ENCODE measurements around the gene RING1.

The RING1 gene

DNA sequence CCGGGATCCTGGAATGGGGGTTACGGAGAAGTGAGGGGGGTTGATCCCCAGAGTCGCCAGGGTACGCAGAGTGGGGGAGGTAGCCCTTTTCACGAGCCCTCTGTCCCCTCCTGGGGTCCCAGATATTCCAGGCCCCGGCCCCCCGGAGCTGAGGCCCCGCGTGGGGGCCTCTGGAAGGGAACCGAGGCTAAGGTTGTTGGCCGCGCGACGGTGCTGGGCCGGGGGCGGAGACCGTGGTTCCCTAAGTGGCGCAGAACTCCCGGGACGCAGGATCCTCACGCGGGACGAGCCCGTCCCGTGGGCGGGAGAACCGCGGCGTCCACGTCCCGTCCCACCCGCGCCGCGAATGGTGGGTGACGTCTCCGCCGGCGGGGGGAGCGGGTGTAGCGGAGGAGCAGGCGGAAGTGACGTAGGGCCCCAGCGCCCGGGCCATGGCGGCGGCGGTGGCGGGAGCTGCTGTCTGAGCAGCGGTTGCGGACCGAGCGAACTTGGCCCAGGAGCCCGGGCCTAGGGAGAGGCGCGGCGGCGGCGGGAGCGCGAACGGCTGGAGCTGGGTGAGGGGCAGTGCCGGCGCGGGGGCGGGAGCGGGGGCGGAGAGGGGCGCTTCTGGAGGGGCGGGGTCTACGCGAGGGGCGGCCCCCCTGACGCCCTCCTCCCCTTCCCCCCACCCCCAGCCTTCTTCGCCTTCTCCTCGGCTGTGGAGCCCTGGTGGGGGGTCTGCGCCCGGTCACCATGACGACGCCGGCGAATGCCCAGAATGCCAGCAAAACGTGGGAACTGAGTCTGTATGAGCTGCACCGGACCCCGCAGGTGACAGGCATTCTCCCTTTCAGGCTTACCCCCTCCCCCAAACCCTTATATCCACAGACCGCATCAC lies at the start of gene RING1:
RING1 (plus strand) TSS at position 410 of the 877 bp plus-strand sequence; CDS start at position 733, 323 bp downstream.
- peak; percentile 92 for DNase-seq (ENCODE audit: low read depth, low spot score)

DNA sequence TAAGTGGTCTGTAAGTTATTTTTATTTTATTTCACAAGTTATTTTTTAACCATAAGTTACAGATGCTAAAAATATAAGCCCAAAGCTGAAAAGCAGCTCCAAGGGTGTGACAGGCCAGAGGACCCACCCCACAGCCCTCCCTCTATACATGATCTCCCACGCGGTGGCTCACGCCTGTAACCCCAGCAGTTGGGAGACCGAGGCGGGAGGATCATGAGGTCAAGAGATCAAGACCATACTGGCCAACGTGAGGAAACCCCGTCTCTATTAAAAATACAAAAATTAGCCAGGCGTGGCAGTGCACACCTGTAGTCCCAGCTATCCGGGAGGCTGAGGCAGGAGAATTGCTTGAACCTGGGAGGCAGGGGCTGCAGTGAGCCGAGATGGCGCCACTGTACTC lies 48.2 kb upstream of the RING1 start:
- DNase-seq (ENCODE audit: low read depth, low spot score): no peak

- peak; percentile 97 for DNase-seq (ENCODE audit: low read depth, low spot score)
Observed at GRCh38 chr6:33160728-33161344, 47.5 kb upstream of the RING1 start.

GRCh38 chr6:33161354-33162331 lies 46.7 kb upstream of the RING1 start:
- DNase-seq (ENCODE audit: low read depth, low spot score): peak; percentile 87

DNA sequence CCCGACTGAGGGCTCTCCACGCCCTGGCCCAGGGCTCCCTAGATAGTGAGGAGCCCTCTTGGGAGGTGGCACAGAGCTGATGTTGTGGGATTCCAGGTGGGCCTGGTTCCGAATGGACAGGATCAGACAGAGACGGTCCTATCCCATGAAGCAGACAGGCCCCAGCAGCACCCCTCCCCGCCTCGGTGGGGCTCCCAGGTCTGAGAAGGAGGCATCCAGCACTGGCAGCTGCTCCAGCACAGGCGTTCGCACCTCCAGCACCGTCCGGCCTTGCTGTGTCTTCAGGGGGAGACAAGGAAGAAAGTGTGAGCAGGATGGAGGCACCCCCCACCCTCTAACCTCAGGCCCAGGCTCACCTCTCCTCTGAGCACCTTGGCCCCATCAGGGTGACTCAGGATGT lies 44.8 kb upstream of the RING1 start:
- DNase-seq (ENCODE audit: low read depth, low spot score): no peak

DNA sequence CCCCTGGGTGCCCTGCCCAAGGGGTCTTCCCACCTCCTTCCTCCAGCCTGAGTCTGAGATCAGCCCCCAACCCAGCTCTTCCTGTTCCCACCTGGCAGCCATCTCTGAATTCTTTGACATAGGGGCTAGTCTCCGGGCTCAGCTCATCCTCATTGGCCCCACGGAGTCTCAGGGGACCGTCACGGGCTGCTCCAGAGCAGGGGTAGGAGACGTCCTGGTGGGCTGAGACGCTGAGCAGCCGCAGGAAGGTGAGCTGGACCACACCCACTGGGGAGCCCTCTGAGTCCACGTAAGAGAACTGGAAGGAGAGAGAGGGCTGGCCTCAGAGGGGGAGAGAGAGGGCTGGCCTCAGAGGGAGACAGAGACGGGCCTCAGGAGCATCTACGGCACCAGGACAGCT lies 44.1 kb upstream of the RING1 start:
- no peak for DNase-seq (ENCODE audit: low read depth, low spot score)

DNA sequence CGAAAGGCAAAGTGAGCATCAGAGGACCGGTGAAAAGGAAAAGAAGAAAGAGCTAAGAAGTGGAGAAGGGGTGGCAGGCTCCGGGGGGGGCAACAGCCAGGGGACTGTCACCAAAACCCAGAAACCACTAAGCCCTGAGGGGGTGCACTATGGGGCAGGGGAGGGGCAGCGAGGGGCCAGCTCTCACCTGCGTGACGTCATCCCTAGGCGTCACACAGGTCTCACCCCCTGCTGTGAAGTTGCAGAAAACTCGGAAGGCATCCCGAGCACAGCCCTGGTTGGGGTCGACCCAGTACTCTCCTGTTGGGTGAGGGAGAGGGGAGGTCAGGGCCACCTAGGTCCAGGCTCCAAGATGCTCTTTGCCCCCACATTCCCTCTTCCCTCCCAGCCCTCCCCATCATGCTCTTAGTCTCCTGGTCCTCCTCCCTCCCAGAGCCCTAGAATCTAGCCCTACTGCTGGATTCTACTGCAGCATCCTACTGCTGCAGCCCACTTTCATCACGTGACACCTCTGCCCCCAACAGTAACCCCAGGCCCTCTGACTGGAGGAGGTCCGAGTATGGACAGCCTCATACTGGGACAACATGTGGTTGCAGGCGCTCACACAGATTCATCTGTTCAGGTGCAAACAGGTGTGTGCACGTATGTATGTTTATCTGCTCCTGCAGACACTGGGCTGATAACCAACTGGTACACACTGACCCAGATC lies 43.5 kb upstream of the RING1 start:
- DNase-seq (ENCODE audit: low read depth, low spot score): no peak

GRCh38 chr6:33165581-33166258 lies 42.6 kb upstream of the RING1 start:
- no peak for DNase-seq (ENCODE audit: low read depth, low spot score)

GRCh38 chr6:33166363-33166762 lies 41.9 kb upstream of the RING1 start:
- DNase-seq (ENCODE audit: low read depth, low spot score): no peak

DNA sequence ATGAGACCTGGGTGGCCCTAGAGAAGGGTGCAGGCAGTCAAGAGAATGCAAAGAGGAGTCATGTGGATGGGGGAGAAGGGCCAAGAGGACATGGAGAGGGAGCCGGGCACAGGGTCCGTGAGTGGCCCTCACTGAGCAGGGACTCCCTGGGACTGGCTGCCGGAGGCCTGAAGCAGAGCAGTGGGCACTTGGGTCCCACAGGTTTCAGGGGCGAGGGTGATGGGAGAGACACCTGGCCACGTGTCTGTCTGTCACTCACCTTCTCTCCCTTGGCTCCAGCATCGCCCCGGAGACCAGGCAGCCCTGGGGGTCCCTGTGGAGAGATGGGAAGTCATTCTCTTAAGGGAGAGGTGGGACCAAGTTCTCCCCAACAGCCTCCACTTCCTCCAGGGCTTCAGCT lies 41.5 kb upstream of the RING1 start:
- DNase-seq (ENCODE audit: low read depth, low spot score): no peak

- DNase-seq (ENCODE audit: low read depth, low spot score): no peak
Observed at GRCh38 chr6:33167374-33168283, 40.7 kb upstream of the RING1 start.

DNA sequence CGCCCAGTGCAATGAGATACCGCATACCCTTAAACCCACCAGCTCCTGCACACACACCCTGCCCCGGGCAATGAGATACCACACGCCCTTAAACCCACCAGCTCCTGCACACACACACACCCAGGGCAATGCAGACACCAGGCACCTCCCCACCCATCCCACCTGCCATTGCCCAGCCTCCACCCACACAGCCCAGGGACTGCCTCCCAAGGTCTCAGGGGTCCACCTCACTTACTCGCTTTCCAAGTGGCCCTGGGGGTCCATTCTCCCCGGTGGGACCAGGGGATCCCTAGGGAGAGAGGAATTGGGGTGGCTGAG lies 40.1 kb upstream of the RING1 start:
- DNase-seq (ENCODE audit: low read depth, low spot score): no peak

GRCh38 chr6:33168639-33169038 lies 39.7 kb upstream of the RING1 start:
- no peak for DNase-seq (ENCODE audit: low read depth, low spot score)

- no peak for DNase-seq (ENCODE audit: low read depth, low spot score)
Observed at GRCh38 chr6:33169291-33170175, 38.8 kb upstream of the RING1 start.

GRCh38 chr6:33170176-33171015 lies 37.9 kb upstream of the RING1 start:
- DNase-seq (ENCODE audit: low read depth, low spot score): no peak

DNA sequence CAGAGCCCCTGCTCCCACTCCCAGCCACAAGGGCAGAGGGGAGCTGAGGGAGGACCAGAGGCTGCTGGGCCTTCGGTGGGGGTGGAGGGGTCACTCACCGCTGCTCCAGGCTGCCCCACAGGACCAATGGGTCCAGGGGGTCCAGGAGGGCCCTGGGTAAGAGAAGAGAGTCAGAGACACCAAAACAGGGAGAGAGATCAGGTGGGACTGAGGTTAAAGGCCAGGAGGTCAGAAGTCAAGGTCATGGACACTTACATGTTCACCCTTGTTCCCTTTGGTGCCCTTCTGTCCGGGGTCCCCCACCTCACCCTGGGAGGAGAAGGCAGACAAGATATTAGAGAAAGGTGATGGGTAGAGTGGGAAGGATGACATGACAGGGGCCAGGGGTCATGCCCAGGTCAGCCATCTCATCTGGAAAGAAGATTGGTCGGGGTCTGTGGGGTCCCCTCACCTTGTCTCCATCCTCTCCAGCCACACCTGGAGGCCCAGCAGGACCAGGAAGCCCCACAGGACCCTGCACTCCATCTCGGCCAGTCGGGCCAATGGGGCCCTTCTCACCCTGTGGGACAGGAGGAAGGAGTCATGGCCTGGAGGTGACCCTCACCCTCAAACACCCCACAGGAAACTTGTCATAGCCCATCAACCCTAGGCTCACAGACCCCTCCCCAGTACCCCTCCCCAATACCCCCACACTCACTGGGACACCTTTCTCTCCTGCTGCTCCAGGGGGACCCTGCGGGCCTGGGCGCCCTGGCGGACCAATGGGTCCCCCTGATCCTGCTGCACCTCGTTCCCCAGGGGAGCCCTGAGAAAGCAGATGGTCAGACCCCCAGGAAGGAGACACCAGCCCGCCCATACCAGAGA lies 37.1 kb upstream of the RING1 start:
- no peak for DNase-seq (ENCODE audit: low read depth, low spot score)
